ENCODE measurements around the gene ALDH3A2.

ALDH3A2 gene

DNA sequence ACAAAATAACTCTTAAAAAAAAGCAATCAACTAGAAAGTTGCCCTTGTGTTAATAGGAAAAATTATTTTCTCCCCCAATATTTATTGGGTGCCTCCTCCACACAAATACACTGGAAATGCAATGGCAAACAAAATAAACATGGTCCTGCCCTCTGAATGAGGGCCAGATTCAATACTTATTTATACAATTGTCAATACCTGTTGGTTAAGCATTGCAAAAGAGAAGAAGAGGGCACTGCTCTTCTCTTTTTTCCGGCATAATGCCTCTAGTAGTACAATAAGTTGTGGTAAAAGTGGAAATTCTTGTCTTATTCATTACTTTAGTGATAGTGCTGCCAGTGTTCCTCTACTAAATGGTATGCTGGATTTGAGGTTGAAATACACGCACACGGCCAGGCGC is 22.5 kb upstream of the ALDH3A2 start:
- TF ChIP-seq, protein P1, sequence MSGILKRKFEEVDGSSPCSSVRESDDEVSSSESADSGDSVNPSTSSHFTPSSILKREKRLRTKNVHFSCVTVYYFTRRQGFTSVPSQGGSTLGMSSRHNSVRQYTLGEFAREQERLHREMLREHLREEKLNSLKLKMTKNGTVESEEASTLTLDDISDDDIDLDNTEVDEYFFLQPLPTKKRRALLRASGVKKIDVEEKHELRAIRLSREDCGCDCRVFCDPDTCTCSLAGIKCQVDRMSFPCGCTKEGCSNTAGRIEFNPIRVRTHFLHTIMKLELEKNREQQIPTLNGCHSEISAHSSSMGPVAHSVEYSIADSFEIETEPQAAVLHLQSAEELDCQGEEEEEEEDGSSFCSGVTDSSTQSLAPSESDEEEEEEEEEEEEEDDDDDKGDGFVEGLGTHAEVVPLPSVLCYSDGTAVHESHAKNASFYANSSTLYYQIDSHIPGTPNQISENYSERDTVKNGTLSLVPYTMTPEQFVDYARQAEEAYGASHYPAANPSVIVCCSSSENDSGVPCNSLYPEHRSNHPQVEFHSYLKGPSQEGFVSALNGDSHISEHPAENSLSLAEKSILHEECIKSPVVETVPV (CRISPR knock-in tag; IDR thresholded peaks at IDR 0.05): no peak
- TF ChIP-seq PPARA (CRISPR knock-in tag; IDR thresholded peaks at IDR 0.05; ENCODE audit: borderline replicate concordance) (no peak), TOX (CRISPR knock-in tag; IDR thresholded peaks at IDR 0.05; ENCODE audit: borderline replicate concordance) (no peak), TCF4 (CRISPR knock-in tag; IDR thresholded peaks at IDR 0.05; ENCODE audit: borderline replicate concordance) (no peak), ESRRG (CRISPR knock-in tag; IDR thresholded peaks at IDR 0.05) (no peak), ARNTL (CRISPR knock-in tag; IDR thresholded peaks at IDR 0.05; ENCODE audit: borderline replicate concordance, low read depth) (no peak), ZNF8 (CRISPR knock-in tag; IDR thresholded peaks at IDR 0.05) (no peak), ZNF70 (CRISPR knock-in tag; IDR thresholded peaks at IDR 0.05) (no peak), ZFP3 (CRISPR knock-in tag; IDR thresholded peaks at IDR 0.05) (no peak), OSR1 (CRISPR knock-in tag; IDR thresholded peaks at IDR 0.05) (no peak), GLIS3 (CRISPR knock-in tag; IDR thresholded peaks at IDR 0.05) (no peak), ZNF565 (CRISPR knock-in tag; conservative IDR thresholded peaks at IDR 0.05; ENCODE audit: low read depth) (no peak), CSDC2 (CRISPR knock-in tag; IDR thresholded peaks at IDR 0.05) (no peak), ZFP30 (CRISPR knock-in tag; IDR thresholded peaks at IDR 0.05) (no peak)
- TF ChIP-seq, protein P2, sequence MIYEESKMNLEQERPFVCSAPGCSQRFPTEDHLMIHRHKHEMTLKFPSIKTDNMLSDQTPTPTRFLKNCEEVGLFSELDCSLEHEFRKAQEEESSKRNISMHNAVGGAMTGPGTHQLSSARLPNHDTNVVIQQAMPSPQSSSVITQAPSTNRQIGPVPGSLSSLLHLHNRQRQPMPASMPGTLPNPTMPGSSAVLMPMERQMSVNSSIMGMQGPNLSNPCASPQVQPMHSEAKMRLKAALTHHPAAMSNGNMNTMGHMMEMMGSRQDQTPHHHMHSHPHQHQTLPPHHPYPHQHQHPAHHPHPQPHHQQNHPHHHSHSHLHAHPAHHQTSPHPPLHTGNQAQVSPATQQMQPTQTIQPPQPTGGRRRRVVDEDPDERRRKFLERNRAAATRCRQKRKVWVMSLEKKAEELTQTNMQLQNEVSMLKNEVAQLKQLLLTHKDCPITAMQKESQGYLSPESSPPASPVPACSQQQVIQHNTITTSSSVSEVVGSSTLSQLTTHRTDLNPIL (CRISPR knock-in tag; IDR thresholded peaks at IDR 0.05; ENCODE audit: low read depth): no peak
- TF ChIP-seq, protein P3, sequence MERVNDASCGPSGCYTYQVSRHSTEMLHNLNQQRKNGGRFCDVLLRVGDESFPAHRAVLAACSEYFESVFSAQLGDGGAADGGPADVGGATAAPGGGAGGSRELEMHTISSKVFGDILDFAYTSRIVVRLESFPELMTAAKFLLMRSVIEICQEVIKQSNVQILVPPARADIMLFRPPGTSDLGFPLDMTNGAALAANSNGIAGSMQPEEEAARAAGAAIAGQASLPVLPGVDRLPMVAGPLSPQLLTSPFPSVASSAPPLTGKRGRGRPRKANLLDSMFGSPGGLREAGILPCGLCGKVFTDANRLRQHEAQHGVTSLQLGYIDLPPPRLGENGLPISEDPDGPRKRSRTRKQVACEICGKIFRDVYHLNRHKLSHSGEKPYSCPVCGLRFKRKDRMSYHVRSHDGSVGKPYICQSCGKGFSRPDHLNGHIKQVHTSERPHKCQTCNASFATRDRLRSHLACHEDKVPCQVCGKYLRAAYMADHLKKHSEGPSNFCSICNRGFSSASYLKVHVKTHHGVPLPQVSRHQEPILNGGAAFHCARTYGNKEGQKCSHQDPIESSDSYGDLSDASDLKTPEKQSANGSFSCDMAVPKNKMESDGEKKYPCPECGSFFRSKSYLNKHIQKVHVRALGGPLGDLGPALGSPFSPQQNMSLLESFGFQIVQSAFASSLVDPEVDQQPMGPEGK (CRISPR knock-in tag; IDR thresholded peaks at IDR 0.05; ENCODE audit: borderline replicate concordance): no peak
- TF ChIP-seq, protein P4, sequence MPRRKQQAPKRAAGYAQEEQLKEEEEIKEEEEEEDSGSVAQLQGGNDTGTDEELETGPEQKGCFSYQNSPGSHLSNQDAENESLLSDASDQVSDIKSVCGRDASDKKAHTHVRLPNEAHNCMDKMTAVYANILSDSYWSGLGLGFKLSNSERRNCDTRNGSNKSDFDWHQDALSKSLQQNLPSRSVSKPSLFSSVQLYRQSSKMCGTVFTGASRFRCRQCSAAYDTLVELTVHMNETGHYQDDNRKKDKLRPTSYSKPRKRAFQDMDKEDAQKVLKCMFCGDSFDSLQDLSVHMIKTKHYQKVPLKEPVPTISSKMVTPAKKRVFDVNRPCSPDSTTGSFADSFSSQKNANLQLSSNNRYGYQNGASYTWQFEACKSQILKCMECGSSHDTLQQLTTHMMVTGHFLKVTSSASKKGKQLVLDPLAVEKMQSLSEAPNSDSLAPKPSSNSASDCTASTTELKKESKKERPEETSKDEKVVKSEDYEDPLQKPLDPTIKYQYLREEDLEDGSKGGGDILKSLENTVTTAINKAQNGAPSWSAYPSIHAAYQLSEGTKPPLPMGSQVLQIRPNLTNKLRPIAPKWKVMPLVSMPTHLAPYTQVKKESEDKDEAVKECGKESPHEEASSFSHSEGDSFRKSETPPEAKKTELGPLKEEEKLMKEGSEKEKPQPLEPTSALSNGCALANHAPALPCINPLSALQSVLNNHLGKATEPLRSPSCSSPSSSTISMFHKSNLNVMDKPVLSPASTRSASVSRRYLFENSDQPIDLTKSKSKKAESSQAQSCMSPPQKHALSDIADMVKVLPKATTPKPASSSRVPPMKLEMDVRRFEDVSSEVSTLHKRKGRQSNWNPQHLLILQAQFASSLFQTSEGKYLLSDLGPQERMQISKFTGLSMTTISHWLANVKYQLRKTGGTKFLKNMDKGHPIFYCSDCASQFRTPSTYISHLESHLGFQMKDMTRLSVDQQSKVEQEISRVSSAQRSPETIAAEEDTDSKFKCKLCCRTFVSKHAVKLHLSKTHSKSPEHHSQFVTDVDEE (CRISPR knock-in tag; IDR thresholded peaks at IDR 0.05): no peak
- ATAC-seq: no peak

DNA sequence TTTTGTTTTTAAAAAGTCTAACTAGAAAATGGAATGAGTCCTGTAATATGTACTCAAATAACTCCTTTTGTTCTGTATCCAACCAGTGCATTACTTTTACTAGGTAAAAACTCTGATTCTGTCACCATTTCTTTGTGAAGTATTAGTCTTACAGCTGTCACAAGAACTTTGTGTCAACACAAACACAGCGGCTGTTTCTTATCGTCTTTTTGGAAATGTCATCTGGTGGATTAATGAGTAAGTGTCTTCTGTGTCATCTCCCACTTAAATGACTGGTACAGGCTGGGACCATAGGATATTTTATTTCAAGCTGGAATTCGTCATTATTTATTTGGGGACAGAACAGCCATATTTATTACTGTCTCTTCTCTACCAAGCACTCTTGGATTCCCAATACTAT is 19.1 kb upstream of the ALDH3A2 start:
- no peak for ATAC-seq
- TF ChIP-seq CSDC2 (CRISPR knock-in tag; IDR thresholded peaks at IDR 0.05) (no peak), OSR1 (CRISPR knock-in tag; IDR thresholded peaks at IDR 0.05) (no peak), GLIS3 (CRISPR knock-in tag; IDR thresholded peaks at IDR 0.05) (no peak), TOX (CRISPR knock-in tag; IDR thresholded peaks at IDR 0.05; ENCODE audit: borderline replicate concordance) (no peak)
- TF ChIP-seq, protein P4 (CRISPR knock-in tag; IDR thresholded peaks at IDR 0.05): no peak

DNA sequence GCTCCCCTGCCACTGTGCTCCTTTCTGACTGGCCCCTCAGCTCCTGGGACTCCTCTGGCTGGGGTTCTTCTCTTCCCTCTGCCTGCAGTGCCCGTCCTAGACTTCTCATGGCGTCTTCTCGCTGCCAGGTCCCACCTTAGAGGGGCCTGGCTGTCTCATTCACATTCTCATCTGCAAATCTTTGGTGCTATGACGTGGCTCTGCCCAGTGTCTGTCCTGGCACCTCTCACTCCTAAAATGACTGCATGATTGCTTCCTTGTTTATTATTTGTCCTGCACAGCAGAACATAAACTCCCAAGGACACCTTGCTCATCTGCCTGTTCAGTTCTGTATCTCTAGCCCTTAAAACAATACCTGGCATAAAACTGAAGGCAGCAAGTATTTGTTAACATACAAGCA is 18.5 kb upstream of the ALDH3A2 start:
- TF ChIP-seq TCF4 (CRISPR knock-in tag; IDR thresholded peaks at IDR 0.05; ENCODE audit: borderline replicate concordance) (no peak), TOX (CRISPR knock-in tag; IDR thresholded peaks at IDR 0.05; ENCODE audit: borderline replicate concordance) (no peak), ZNF8 (CRISPR knock-in tag; IDR thresholded peaks at IDR 0.05) (no peak), ESRRG (CRISPR knock-in tag; IDR thresholded peaks at IDR 0.05) (no peak), BACH2 (CRISPR knock-in tag; IDR thresholded peaks at IDR 0.05; ENCODE audit: borderline replicate concordance) (no peak), PPARA (CRISPR knock-in tag; IDR thresholded peaks at IDR 0.05; ENCODE audit: borderline replicate concordance) (no peak), CSDC2 (CRISPR knock-in tag; IDR thresholded peaks at IDR 0.05) (no peak), RARB (CRISPR knock-in tag; IDR thresholded peaks at IDR 0.05) (no peak)
- TF ChIP-seq, protein P5, sequence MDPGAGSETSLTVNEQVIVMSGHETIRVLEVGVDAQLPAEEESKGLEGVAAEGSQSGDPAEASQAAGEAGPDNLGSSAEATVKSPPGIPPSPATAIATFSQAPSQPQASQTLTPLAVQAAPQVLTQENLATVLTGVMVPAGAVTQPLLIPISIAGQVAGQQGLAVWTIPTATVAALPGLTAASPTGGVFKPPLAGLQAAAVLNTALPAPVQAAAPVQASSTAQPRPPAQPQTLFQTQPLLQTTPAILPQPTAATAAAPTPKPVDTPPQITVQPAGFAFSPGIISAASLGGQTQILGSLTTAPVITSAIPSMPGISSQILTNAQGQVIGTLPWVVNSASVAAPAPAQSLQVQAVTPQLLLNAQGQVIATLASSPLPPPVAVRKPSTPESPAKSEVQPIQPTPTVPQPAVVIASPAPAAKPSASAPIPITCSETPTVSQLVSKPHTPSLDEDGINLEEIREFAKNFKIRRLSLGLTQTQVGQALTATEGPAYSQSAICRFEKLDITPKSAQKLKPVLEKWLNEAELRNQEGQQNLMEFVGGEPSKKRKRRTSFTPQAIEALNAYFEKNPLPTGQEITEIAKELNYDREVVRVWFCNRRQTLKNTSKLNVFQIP (CRISPR knock-in tag; IDR thresholded peaks at IDR 0.05; ENCODE audit: borderline replicate concordance, low read depth): no peak
- TF ChIP-seq, protein P2 (CRISPR knock-in tag; IDR thresholded peaks at IDR 0.05; ENCODE audit: low read depth): no peak
- no peak for ATAC-seq

Measured in SK-N-SH treated with all-trans-retinoic acid at 6 μM for 48 hours (cell line).